Astrocyte (in vitro differentiated cells and primary cell): Measurements from ENCODE around the gene SLCO6A1. TPM values are rescaled to one million over a fixed set of nuclear protein-coding genes. Genes with fewer than 3 reads are reported as not detected.

ENCODE experiments used
- DNase-seq: peaks from one replicate; pipeline ENCODE4 v3.0.0-alpha.2; 2010; ENCODE audit warnings: low read depth
- FAIRE-seq: peaks from 2 replicates; lab custom pipeline; 2011; peaks lifted over from hg19 to GRCh38; lab: Jason Lieb, UNC
- H2AFZ ChIP-seq: 2 replicates; pipeline ENCODE4 v1.6.0; 2012; ENCODE audit warnings: low read depth, low read length, inconsistent platforms
- H3K27ac ChIP-seq: 2 replicates; pipeline ENCODE4 v1.5.1; 2011; ENCODE audit warnings: low read depth, low read length, inconsistent platforms
- H3K27me3 ChIP-seq: 2 replicates; pipeline ENCODE4 v1.6.0; 2011; ENCODE audit warnings: low read length, inconsistent platforms; ENCODE audit not compliant: insufficient read depth
- H3K36me3 ChIP-seq: 2 replicates; pipeline ENCODE4 v1.5.1; 2011; ENCODE audit warnings: low read length, inconsistent platforms; ENCODE audit not compliant: insufficient read depth
- H3K4me1 ChIP-seq: 2 replicates; pipeline ENCODE4 v1.5.1; 2011; ENCODE audit warnings: low read length, inconsistent platforms; ENCODE audit not compliant: insufficient read depth
- H3K4me2 ChIP-seq: 2 replicates; pipeline ENCODE4 v1.6.0; 2012; ENCODE audit warnings: low read length, inconsistent platforms
- H3K4me3 ChIP-seq: 2 replicates; pipeline ENCODE4 v1.5.1; 2011; ENCODE audit warnings: low read depth, mild to moderate bottlenecking, low read length, inconsistent platforms; ENCODE audit not compliant: insufficient read depth
- H3K79me2 ChIP-seq: 2 replicates; pipeline ENCODE4 v1.6.0; 2012; ENCODE audit warnings: mild to moderate bottlenecking, low read length, inconsistent platforms; ENCODE audit not compliant: insufficient read depth
- H3K9ac ChIP-seq: 2 replicates; pipeline ENCODE4 v1.6.0; 2012; ENCODE audit warnings: mild to moderate bottlenecking, low read length, inconsistent platforms
- H3K9me3 ChIP-seq: 2 replicates; pipeline ENCODE4 v1.5.1; 2012; ENCODE audit warnings: low read depth, mild to moderate bottlenecking, low read length, inconsistent platforms; ENCODE audit not compliant: insufficient read depth
- H4K20me1 ChIP-seq: 2 replicates; pipeline ENCODE4 v1.6.0; 2012; ENCODE audit warnings: low read length, inconsistent platforms; ENCODE audit not compliant: insufficient read depth
- H3K27ac Mint-ChIP-seq: one replicate; pipeline ENCODE4 v1.8.0; 2021; ENCODE audit warnings: mild to moderate bottlenecking, mixed read lengths; ENCODE audit not compliant: unreplicated experiment
- H3K27me3 Mint-ChIP-seq: one replicate; pipeline ENCODE4 v1.8.0; 2021; ENCODE audit warnings: low read depth, mixed read lengths; ENCODE audit not compliant: unreplicated experiment
- H3K36me3 Mint-ChIP-seq: one replicate; pipeline ENCODE4 v1.8.0; 2021; ENCODE audit warnings: low read depth, mixed read lengths; ENCODE audit not compliant: unreplicated experiment
- H3K4me1 Mint-ChIP-seq: one replicate; pipeline ENCODE4 v1.8.0; 2021; ENCODE audit warnings: low read depth, mixed read lengths; ENCODE audit not compliant: unreplicated experiment
- H3K4me3 Mint-ChIP-seq: one replicate; pipeline ENCODE4 v1.8.0; 2021; ENCODE audit warnings: mild to moderate bottlenecking, moderate library complexity, mixed read lengths; ENCODE audit not compliant: unreplicated experiment
- H3K9me3 Mint-ChIP-seq: one replicate; pipeline ENCODE4 v1.8.0; 2021; ENCODE audit warnings: mild to moderate bottlenecking, mixed read lengths; ENCODE audit not compliant: unreplicated experiment
- CTCF ChIP-seq: IDR thresholded peaks from 2 replicates; pipeline ENCODE4 v1.5.1; 2011; ENCODE audit warnings: low read depth, mild to moderate bottlenecking, inconsistent platforms, low read length, moderate library complexity; ENCODE audit not compliant: insufficient read depth
- EZH2 ChIP-seq: IDR thresholded peaks from 2 replicates; pipeline ENCODE4 v1.6.1; 2012; ENCODE audit warnings: mild to moderate bottlenecking, low read length, inconsistent platforms; ENCODE audit not compliant: insufficient read depth
- total RNA-seq: library from RNA; stranded (reverse); gene quantifications from 2 replicates; pipeline ENCODE4 v1.2.1, GENCODE V29; 2021

The SLCO6A1 gene
- total RNA-seq, 1 donor from 2014 or later: not detected

DNA sequence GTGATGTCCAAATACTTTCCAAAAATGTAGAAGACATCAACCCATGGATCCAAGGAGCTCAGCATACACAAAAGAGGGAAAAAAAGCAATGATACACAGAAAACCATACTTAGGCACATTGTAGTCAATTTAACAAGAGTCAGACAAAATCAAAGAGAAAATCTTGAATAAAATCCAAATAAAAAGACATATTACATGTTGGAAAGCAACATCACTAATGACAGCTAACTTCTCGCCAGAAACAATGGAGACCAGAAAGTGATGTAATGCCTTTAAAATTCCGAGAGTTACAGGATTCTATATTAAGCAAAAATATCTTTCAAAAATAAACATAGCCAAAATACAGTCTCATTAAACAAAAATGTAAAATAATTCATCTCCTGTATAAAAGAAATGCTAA, 122.9 kb downstream of the SLCO6A1 start:
- Mint-ChIP-seq H3K36me3 (no peaks in the 10 kb centered on the region), H3K4me3 (no peak overlapping the region), H3K27me3 (no peaks in the 10 kb centered on the region), H3K4me1 (no peaks in the 10 kb centered on the region), H3K9me3 (no peaks in the 10 kb centered on the region), H3K27ac (no peak overlapping the region)
- Histone ChIP-seq H3K27ac (no peak overlapping the region), H4K20me1 (no peaks in the 10 kb centered on the region), H3K36me3 (no peaks in the 10 kb centered on the region), H3K4me2 (no peak overlapping the region), H3K9me3 (no peaks in the 10 kb centered on the region), H3K79me2 (no peaks in the 10 kb centered on the region), H3K27me3 (no peaks in the 10 kb centered on the region), H3K4me1 (no peaks in the 10 kb centered on the region), H3K4me3 (no peak overlapping the region), H2AFZ (no peak overlapping the region), H3K9ac (no peak overlapping the region)
- DNase-seq (no peak), FAIRE-seq (no peak)
- TF ChIP-seq CTCF (no peak), EZH2 (no peak)

DNA sequence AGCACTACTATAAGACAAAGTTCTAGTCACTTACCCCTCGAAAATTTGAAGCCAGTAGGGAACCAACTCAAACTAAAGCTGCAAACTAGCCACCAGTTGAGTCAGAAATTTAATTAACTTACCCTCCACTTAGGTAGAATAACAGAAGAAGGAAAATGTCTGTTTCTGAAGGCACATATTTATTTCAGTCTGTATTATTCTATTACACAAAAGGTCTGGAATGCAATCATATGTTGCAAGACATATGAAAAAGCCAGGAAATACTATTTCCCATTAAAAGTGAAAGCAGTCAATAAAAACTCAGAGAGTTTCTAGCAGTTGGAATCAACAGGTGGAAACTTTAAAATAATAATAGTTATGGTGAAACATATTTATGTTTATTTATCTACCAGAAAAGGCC, 123.5 kb downstream of the SLCO6A1 start:
- DNase-seq (no peak), FAIRE-seq (no peak)
- H3K27ac ChIP-seq: no peak overlapping the region
- no peak overlapping the region for H3K27ac Mint-ChIP-seq
- H4K20me1 ChIP-seq: no peaks in the 10 kb centered on the region
- H3K9me3 Mint-ChIP-seq: no peaks in the 10 kb centered on the region
- no peaks in the 10 kb centered on the region for H3K9me3 ChIP-seq
- no peaks in the 10 kb centered on the region for H3K27me3 ChIP-seq
- no peaks in the 10 kb centered on the region for H3K4me1 ChIP-seq
- no peak overlapping the region for H3K4me3 Mint-ChIP-seq
- H3K27me3 Mint-ChIP-seq: no peaks in the 10 kb centered on the region
- no peaks in the 10 kb centered on the region for H3K36me3 Mint-ChIP-seq
- no peaks in the 10 kb centered on the region for H3K4me1 Mint-ChIP-seq
- no peaks in the 10 kb centered on the region for H3K79me2 ChIP-seq
- TF ChIP-seq EZH2 (no peak), CTCF (no peak)
- H2AFZ ChIP-seq: no peak overlapping the region
- no peak overlapping the region for H3K4me3 ChIP-seq
- no peaks in the 10 kb centered on the region for H3K36me3 ChIP-seq
- no peak overlapping the region for H3K4me2 ChIP-seq
- H3K9ac ChIP-seq: no peak overlapping the region

DNA sequence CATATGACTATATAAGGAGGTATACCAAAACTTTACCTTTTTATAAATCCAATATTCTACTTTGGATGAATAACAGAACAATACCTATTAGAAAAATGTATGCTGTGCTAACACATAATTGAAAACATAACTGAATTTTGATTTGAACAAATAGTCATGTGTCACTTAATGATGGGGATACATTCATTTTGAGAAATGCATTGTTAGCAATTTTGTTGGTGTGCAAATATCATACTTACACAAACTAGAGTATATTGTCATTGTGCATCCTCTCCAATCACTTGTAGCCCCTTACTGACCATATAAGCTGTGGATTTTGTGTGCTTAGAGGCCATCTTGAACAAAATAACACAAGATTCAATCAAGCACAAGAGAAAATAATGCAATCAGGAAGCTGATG, 130.4 kb downstream of the SLCO6A1 start:
- Histone ChIP-seq H3K4me1 (no peaks in the 10 kb centered on the region), H3K4me3 (no peak overlapping the region), H3K9me3 (no peaks in the 10 kb centered on the region), H3K27me3 (no peaks in the 10 kb centered on the region), H3K9ac (no peak overlapping the region), H3K27ac (no peak overlapping the region), H3K4me2 (no peak overlapping the region), H3K36me3 (no peaks in the 10 kb centered on the region), H4K20me1 (no peaks in the 10 kb centered on the region), H3K79me2 (no peaks in the 10 kb centered on the region), H2AFZ (no peak overlapping the region)
- FAIRE-seq: no peak
- H3K4me1 Mint-ChIP-seq: no peaks in the 10 kb centered on the region
- no peak overlapping the region for H3K4me3 Mint-ChIP-seq
- no peak for DNase-seq
- TF ChIP-seq EZH2 (no peak), CTCF (no peak)
- H3K36me3 Mint-ChIP-seq: no peaks in the 10 kb centered on the region
- no peaks in the 10 kb centered on the region for H3K27me3 Mint-ChIP-seq
- H3K27ac Mint-ChIP-seq: no peak overlapping the region
- no peaks in the 10 kb centered on the region for H3K9me3 Mint-ChIP-seq
